HUES48 (cell line): ENCODE measurements around the gene ARMC5.
"Not testable (repeated sequence)": the region's sequence is repeated elsewhere in the genome, so short reads cannot be mapped to it uniquely, and the experiment has no call there.

Source experiments
- H3K27ac ChIP-seq: one replicate; pipeline ENCODE4 v1.7.0; 2013; ENCODE audit warnings: low read depth, low read length, inconsistent platforms
- H3K27me3 ChIP-seq: 2 replicates; pipeline ENCODE4 v1.6.1; 2013; ENCODE audit warnings: mild to moderate bottlenecking, low read length; ENCODE audit not compliant: control insufficient read depth, insufficient read depth
- H3K36me3 ChIP-seq: 2 replicates; pipeline ENCODE4 v1.6.1; 2013; ENCODE audit warnings: low read length; ENCODE audit not compliant: control insufficient read depth, insufficient read depth
- H3K4me1 ChIP-seq: 2 replicates; pipeline ENCODE4 v1.6.1; 2013; ENCODE audit warnings: mild to moderate bottlenecking, low read length; ENCODE audit not compliant: control insufficient read depth, insufficient read depth
- H3K4me3 ChIP-seq: 2 replicates; pipeline ENCODE4 v1.5.1; 2013; ENCODE audit warnings: mild to moderate bottlenecking, low read depth, low read length
- H3K9ac ChIP-seq: 2 replicates; pipeline ENCODE4 v1.6.1; 2013; ENCODE audit warnings: mild to moderate bottlenecking, low read depth, low read length, moderate library complexity
- H3K9me3 ChIP-seq: 2 replicates; pipeline ENCODE4 v1.6.1; 2013; ENCODE audit warnings: low read length; ENCODE audit not compliant: control insufficient read depth, insufficient read depth

Gene ARMC5, protein sequence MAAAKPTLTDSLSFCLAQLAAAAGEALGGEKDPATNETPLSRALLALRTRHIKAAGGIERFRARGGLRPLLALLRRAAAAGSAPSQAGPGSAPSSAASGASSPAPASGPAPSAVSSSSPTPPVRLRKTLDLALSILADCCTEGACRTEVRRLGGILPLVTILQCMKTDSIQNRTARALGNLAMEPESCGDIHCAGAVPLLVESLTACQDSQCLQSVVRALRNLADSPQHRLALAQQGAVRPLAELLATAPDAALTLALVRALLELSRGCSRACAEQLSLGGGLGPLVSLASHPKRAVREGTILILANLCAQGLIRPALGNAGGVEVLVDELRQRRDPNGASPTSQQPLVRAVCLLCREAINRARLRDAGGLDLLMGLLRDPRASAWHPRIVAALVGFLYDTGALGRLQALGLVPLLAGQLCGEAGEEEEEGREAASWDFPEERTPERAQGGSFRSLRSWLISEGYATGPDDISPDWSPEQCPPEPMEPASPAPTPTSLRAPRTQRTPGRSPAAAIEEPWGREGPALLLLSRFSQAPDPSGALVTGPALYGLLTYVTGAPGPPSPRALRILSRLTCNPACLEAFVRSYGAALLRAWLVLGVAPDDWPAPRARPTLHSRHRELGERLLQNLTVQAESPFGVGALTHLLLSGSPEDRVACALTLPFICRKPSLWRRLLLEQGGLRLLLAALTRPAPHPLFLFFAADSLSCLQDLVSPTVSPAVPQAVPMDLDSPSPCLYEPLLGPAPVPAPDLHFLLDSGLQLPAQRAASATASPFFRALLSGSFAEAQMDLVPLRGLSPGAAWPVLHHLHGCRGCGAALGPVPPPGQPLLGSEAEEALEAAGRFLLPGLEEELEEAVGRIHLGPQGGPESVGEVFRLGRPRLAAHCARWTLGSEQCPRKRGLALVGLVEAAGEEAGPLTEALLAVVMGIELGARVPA

DNA sequence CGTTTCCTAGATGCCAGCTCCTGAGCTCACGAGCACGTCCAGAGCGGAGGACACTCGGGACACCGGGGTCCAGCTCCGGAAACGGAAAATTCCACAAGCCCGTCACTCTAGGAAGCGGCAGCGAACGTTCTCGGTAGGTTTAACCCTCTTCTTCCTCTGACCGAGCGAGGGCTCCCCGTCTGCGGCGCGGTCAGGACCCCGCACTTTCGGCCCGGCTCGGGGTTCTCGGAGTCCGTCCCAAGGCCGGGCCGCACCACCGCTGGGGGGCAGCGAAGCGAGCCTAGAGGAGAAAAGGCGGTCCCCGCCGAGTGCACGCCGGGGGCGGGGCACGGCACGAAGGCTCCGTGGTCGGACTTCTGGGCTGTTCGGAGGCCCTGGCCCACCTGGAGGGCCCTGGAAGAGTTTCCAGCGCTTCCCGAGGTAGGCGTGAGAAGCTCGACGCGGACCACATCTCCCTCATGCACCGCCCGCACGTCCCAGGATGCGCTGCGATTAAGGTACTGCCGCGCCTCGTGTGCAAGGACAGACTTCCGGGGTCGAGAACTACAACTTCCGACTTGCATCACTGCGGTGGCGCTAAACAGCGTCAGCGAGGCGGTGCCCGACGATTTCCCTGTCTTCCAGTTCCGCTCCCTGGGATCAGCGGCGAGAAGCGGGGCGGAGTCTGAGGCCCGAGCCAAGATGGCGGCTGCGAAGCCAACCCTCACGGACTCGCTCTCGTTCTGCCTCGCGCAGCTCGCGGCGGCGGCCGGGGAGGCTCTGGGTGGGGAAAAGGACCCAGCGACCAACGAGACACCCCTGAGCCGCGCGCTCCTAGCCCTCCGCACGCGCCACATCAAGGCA is at the start of gene ARMC5:
TSS of gene ARMC5 (plus strand) at position 658 of the 843 bp plus-strand sequence. CDS start at position 682, 24 bp downstream.
- peak within 1 kb of the TSS; percentile 98 for H3K9ac ChIP-seq

DNA sequence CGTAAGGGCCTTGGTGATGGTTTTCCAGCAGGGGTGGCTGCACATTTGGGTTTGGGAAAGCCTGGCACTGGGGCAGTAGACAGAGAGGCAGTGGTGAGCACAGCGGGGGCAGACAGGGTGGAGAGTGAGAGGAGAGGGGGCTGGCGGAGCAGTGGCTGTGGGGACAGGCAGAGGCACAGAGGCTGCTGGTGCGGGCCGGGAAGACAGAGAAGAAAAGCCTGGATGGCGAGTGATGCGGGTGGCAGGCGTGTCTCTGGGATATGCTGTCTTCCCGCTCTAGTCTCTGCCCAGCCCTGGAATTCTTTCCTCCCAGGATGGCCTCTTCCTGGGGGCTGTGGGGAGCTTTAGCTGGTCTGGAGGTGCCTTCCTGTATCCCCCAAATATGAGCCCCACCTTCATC is 49.2 kb upstream of the ARMC5 start:
- no peak overlapping the region for H3K4me3 ChIP-seq
- no peaks in the 10 kb centered on the region for H3K9me3 ChIP-seq

More for the DNA sequence above, at the start of gene ARMC5:
- Histone ChIP-seq H3K9me3 (no peaks in the 10 kb centered on the region), H3K27me3 (no peaks in the 10 kb centered on the region), H3K4me1 (0 out of 2 replicates have a peak, but pooled peaks cover 3% of the 10 kb centered on the region), H3K36me3 (peaks cover 7% of the 10 kb centered on the region), H3K4me3 (peak within 1 kb of the TSS; percentile 87), H3K27ac (peak within 1 kb of the TSS; percentile 99)

DNA sequence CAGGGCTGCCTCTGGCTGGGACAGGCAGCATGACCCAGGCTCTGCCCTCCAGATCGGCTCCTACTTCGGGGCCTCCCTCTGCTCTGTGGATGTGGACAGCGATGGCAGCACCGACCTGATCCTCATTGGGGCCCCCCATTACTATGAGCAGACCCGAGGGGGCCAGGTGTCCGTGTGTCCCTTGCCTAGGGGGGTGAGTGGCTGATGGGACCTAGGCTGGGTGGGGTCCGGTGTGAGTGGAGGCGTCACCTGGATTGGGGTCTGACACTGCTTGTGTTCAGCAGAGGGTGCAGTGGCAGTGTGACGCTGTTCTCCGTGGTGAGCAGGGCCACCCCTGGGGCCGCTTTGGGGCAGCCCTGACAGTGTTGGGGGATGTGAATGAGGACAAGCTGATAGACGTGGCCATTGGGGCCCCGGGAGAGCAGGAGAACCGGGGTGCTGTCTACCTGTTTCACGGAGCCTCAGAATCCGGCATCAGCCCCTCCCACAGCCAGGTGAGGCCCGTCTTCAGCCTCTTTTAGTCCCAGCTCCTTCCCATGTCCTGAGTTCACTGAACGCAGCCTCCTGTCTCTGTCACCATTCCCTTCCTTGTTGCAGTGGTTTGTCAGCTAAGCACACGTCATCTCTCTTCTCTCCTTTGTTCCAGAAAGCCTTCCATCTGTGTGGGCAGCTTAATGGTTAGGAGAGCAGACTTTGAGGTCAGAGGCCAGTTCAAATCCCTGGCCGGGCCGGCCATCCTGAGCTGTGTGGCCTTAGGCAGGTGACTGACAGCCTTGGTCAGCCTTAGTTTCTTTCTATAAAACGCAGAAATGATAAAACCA is 48.1 kb upstream of the ARMC5 start:
- H3K4me3 ChIP-seq = no peak overlapping the region
- H3K4me1 ChIP-seq = no peaks in the 10 kb centered on the region
- no peak overlapping the region for H3K27ac ChIP-seq
- H3K27me3 ChIP-seq = no peaks in the 10 kb centered on the region
- no peak overlapping the region for H3K9ac ChIP-seq
- no peaks in the 10 kb centered on the region for H3K36me3 ChIP-seq
- H3K9me3 ChIP-seq = no peaks in the 10 kb centered on the region

More for the DNA sequence above, 49.2 kb upstream of the ARMC5 start:
- Histone ChIP-seq H3K27ac (no peak overlapping the region), H3K36me3 (no peaks in the 10 kb centered on the region), H3K4me1 (no peaks in the 10 kb centered on the region), H3K27me3 (no peaks in the 10 kb centered on the region), H3K9ac (no peak overlapping the region)

DNA sequence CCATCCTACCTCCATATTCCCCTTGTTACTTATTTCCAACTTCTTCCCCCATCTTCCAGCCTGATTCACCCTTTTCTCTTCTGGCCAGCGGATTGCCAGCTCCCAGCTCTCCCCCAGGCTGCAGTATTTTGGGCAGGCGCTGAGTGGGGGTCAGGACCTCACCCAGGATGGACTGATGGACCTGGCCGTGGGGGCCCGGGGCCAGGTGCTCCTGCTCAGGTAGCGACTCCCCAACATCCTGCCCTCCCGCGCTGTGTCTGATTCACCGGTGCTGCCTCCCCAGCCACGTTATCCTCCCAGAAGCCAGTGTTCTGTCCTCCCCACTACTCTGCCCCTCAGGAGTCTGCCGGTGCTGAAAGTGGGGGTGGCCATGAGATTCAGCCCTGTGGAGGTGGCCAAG is 46.6 kb upstream of the ARMC5 start:
- Histone ChIP-seq H3K9ac (no peak overlapping the region), H3K27me3 (no peaks in the 10 kb centered on the region), H3K4me1 (no peaks in the 10 kb centered on the region), H3K4me3 (no peak overlapping the region), H3K36me3 (no peaks in the 10 kb centered on the region), H3K27ac (no peak overlapping the region), H3K9me3 (no peaks in the 10 kb centered on the region)

DNA sequence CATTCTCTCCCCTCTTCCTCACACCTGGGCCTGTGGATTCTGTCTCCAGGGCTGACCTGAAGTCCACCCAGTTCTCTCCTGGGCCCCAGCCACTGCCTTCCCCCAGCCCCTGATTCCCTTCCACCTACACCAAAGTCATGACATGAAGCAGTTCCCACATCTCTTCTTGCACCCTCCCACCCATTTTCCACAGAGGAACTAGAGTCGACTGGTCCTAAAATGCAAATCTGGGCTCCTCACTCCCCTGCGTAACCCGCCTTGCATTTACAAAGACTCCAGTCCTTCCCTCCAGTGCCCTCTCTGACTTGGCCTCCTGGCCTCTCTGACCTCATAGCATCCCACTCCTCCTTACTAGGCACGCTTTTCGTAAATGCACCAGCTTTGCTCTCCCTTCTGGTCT is 45.9 kb upstream of the ARMC5 start:
- Histone ChIP-seq H3K9me3 (no peaks in the 10 kb centered on the region), H3K27ac (no peak overlapping the region), H3K9ac (no peak overlapping the region), H3K27me3 (no peaks in the 10 kb centered on the region), H3K4me1 (no peaks in the 10 kb centered on the region), H3K36me3 (no peaks in the 10 kb centered on the region), H3K4me3 (no peak overlapping the region)

DNA sequence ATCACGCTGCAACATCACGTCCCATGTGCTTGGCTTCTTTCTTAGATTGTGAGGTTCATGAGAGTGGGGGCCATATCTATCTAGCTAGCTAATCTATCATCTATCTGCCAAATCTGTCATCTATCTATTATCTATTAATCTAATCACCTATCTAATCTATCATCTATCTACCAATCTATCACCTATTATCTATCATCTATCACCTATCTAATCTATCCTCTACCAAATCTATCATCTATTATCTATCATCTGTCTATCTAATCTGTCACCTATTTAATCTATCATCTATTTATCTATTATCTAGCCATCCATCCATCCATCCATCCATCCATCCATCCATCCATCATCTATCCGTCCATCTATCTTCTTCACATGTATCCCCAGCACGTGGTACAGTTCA is 45.4 kb upstream of the ARMC5 start:
- Histone ChIP-seq H3K9ac (no peak overlapping the region), H3K36me3 (no peaks in the 10 kb centered on the region), H3K27me3 (no peaks in the 10 kb centered on the region), H3K9me3 (no peaks in the 10 kb centered on the region), H3K4me1 (no peaks in the 10 kb centered on the region), H3K4me3 (no peak overlapping the region), H3K27ac (no peak overlapping the region)

DNA sequence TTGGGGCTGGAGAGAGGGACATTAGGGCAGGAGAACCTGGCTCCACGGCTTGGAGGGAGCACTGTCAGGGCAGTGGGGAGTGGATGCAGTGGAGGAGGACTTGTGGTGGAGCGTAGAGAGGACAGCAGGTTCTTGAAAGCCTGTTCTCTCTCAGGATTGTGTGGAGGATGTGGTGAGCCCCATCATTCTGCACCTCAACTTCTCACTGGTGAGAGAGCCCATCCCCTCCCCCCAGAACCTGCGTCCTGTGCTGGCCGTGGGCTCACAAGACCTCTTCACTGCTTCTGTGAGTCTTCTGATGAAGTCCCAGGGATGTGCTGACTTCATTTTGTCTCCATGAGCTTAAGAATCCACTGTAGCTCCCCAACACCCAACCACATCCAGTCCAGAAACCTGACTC is 44.6 kb upstream of the ARMC5 start:
- Histone ChIP-seq H3K36me3 (no peaks in the 10 kb centered on the region), H3K27me3 (no peaks in the 10 kb centered on the region), H3K9me3 (no peaks in the 10 kb centered on the region), H3K4me3 (no peak overlapping the region), H3K9ac (no peak overlapping the region), H3K27ac (no peak overlapping the region), H3K4me1 (no peaks in the 10 kb centered on the region)

DNA sequence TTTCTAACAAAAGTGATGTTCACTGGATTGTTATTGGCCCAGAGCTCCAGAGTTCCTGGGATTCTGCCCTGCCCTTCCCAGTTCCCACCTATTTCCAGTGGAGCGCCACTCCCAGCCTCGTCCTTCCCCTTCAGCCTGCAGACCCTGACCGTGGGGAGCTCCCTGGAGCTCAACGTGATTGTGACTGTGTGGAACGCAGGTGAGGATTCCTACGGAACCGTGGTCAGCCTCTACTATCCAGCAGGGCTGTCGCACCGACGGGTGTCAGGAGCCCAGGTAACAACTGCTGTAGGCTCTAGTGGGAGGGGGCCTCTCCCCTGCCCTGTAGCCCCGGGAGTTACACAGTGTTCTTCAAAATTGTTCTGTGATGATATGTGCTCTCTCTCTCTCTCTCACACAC is 42.9 kb upstream of the ARMC5 start:
- Histone ChIP-seq H3K9me3 (no peaks in the 10 kb centered on the region), H3K4me1 (no peaks in the 10 kb centered on the region), H3K36me3 (no peaks in the 10 kb centered on the region), H3K27me3 (no peaks in the 10 kb centered on the region), H3K27ac (no peak overlapping the region), H3K9ac (no peak overlapping the region), H3K4me3 (no peak overlapping the region)

DNA sequence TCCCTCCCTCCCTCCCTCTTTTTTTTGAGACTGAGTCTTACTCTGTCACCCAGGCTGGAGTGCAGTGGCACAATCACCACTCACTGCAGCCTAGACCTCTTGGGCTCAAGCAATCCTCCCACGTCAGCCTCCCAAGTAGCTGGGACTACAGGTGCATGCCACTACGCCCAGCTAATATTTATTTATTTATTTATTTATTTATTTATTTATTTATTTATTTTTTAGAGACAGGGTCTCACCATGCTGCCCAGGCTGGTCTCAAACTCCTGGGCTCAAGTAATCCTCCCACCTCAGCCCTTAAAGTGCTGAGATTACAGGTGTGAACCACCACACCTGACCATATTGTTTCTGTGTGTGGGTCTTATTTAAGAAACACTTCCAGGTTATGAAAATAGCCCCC is 42.3 kb upstream of the ARMC5 start:
- not testable (repeated sequence) for H3K27me3 ChIP-seq, H3K4me1 ChIP-seq, H3K9ac ChIP-seq, H3K4me3 ChIP-seq, H3K27ac ChIP-seq, H3K9me3 ChIP-seq, H3K36me3 ChIP-seq

DNA sequence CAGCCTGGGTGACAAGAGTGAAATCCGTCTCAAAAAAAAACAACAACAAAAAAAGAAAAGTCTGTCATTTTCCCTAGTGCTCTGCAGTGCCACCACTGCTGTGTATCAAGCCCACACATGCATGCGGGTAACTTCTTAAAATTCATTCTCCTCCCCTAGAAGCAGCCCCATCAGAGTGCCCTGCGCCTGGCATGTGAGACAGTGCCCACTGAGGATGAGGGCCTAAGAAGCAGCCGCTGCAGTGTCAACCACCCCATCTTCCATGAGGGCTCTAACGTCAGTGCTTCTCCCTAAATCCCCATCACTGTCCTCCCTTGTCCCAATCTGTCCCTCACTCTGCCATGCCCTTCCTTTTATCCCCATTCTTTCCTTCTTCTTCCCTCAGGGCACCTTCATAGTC is 41.4 kb upstream of the ARMC5 start:
- Histone ChIP-seq H3K27ac (no peak overlapping the region), H3K36me3 (no peaks in the 10 kb centered on the region), H3K4me1 (no peaks in the 10 kb centered on the region), H3K9me3 (no peaks in the 10 kb centered on the region), H3K27me3 (no peaks in the 10 kb centered on the region), H3K9ac (no peak overlapping the region), H3K4me3 (no peak overlapping the region)
